Measurements from ENCODE around the gene HSD17B12. TPM values are rescaled to one million over a fixed set of nuclear protein-coding genes. Genes with fewer than 3 reads are reported as not detected.

Gene HSD17B12
- total RNA-seq, 4 donors from 2014 or later: 37.5 to 47.5 (median 42.2) TPM

- Histone ChIP-seq H3K27me3 (no peaks in the 10 kb centered on the region), H3K9me3 (no peaks in the 10 kb centered on the region), H3K27ac (no peak overlapping the region), H3K4me1 (no peaks in the 10 kb centered on the region), H3K36me3 (peaks cover 0 to 12% of the 10 kb centered on the region in 2 donors), H3K4me3 (no peak overlapping the region)
- no peak for TF ChIP-seq POLR2A (IDR thresholded peaks at IDR 0.05)
- TF ChIP-seq EP300 (IDR thresholded peaks at IDR 0.05): no peak
- no peak for TF ChIP-seq POLR2AphosphoS5 (IDR thresholded peaks at IDR 0.05)
- no peak for TF ChIP-seq CTCF (IDR thresholded peaks at IDR 0.05)
- ATAC-seq: no peak
- WGBS, 2 donors (ENCODE audit: low coverage in 1 of 2): 63 to 65% methylated on average over 7 of the region's 7 CpGs
These were observed 130.5 kb downstream of the HSD17B12 start for GRCh38 chr11:43810929-43811596.

DNA sequence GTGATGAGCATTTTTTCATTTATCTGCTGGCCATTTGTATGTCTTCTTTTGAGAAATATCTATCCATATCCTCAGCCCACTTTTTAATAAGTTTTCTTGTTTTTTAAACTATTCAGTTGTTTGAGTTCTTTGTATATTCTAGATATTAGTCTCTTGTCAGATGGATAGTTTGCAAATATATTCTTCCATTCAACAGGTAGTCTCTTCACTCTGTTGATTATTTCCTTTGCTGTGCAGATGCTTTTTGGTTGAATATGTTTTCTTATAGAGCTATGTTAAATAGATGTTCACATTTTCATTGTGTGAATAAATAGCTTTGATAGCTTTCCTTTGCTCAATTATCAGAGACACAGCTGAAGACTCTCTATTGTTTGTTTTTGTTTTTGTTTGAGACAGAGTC lies 131.9 kb downstream of the HSD17B12 start:
- H3K4me3 ChIP-seq: no peak overlapping the region
- ATAC-seq: no peak
- no peaks in the 10 kb centered on the region for H3K4me1 ChIP-seq

GRCh38 chr11:43818220-43818619 lies 137.7 kb downstream of the HSD17B12 start:
- no peak for ATAC-seq
- Histone ChIP-seq H3K9me3 (no peaks in the 10 kb centered on the region), H3K27me3 (no peaks in the 10 kb centered on the region), H3K27ac (no peak overlapping the region), H3K4me1 (no peaks in the 10 kb centered on the region), H3K36me3 (peaks cover 0 to 17% of the 10 kb centered on the region in 2 donors), H3K4me3 (no peak overlapping the region)
- WGBS, 2 donors (ENCODE audit: low coverage in 1 of 2): 82 to 88% methylated on average over 1 of the region's 1 CpG
- no peak for TF ChIP-seq CTCF (IDR thresholded peaks at IDR 0.05)
- TF ChIP-seq POLR2AphosphoS5 (IDR thresholded peaks at IDR 0.05): no peak
- no peak for TF ChIP-seq POLR2A (IDR thresholded peaks at IDR 0.05)
- TF ChIP-seq EP300 (IDR thresholded peaks at IDR 0.05): no peak

More for the DNA sequence above, 131.9 kb downstream of the HSD17B12 start:
- TF ChIP-seq EP300 (IDR thresholded peaks at IDR 0.05): no peak
- TF ChIP-seq POLR2AphosphoS5 (IDR thresholded peaks at IDR 0.05): no peak
- no peak for TF ChIP-seq CTCF (IDR thresholded peaks at IDR 0.05)
- TF ChIP-seq POLR2A (IDR thresholded peaks at IDR 0.05): no peak
- H3K9me3 ChIP-seq: no peaks in the 10 kb centered on the region
- H3K27me3 ChIP-seq: no peaks in the 10 kb centered on the region
- no peak overlapping the region for H3K27ac ChIP-seq
- H3K36me3 ChIP-seq: peaks cover 0 to 17% of the 10 kb centered on the region in 2 donors

- Histone ChIP-seq H3K27me3 (no peaks in the 10 kb centered on the region), H3K4me3 (no peak overlapping the region), H3K36me3 (peaks cover 0 to 15% of the 10 kb centered on the region in 2 donors), H3K4me1 (no peaks in the 10 kb centered on the region), H3K27ac (no peak overlapping the region), H3K9me3 (no peaks in the 10 kb centered on the region)
- 91% methylated on average over 2 of the region's 2 CpGs for WGBS, 2 donors (ENCODE audit: low coverage in 1 of 2)
- ATAC-seq: no peak
- TF ChIP-seq EP300 (IDR thresholded peaks at IDR 0.05) (no peak), POLR2AphosphoS5 (IDR thresholded peaks at IDR 0.05) (no peak), CTCF (IDR thresholded peaks at IDR 0.05) (no peak), POLR2A (IDR thresholded peaks at IDR 0.05) (no peak)
These were observed 139.4 kb downstream of the HSD17B12 start for GRCh38 chr11:43819926-43820325.

- WGBS, 2 donors (ENCODE audit: low coverage in 1 of 2): 98 to 100% methylated on average over 6 of the region's 6 CpGs
- Histone ChIP-seq H3K27me3 (no peaks in the 10 kb centered on the region), H3K27ac (no peak overlapping the region), H3K9me3 (no peaks in the 10 kb centered on the region), H3K4me3 (no peak overlapping the region), H3K36me3 (no peaks in the 10 kb centered on the region), H3K4me1 (no peaks in the 10 kb centered on the region)
- no peak for ATAC-seq
- no peak for TF ChIP-seq POLR2A (IDR thresholded peaks at IDR 0.05)
- no peak for TF ChIP-seq EP300 (IDR thresholded peaks at IDR 0.05)
These were observed 142.8 kb downstream of the HSD17B12 start for GRCh38 chr11:43823316-43823715.

All from gastroesophageal sphincter (tissue), 4 donors.